Hepatocyte (in vitro differentiated cells): ENCODE data around the gene HCST. TPM values are rescaled to one million over a fixed set of nuclear protein-coding genes. Genes with fewer than 3 reads are reported as not detected.

Experiments used
- DNase-seq: peaks from one replicate; pipeline ENCODE4 v3.0.0-alpha.2; 2016; ENCODE audit warnings: low spot score
- H2AFZ ChIP-seq: fragments of 200-600 bp; sonication (generic); 2 replicates; pipeline ENCODE4 v1.6.0; 2016; ENCODE audit warnings: antibody characterized with exemption, mild to moderate bottlenecking
- H3K27ac ChIP-seq: fragments of 200-600 bp; sonication (generic); 2 replicates; pipeline ENCODE4 v1.5.1; 2016; ENCODE audit warnings: mild to moderate bottlenecking
- H3K27me3 ChIP-seq: fragments of 200-600 bp; sonication (generic); 2 replicates; pipeline ENCODE4 v1.6.1; 2016
- H3K36me3 ChIP-seq: fragments of 200-600 bp; sonication (generic); replicated peaks from 2 replicates; pipeline ENCODE4 v1.5.1; 2016; ENCODE audit warnings: low read depth; ENCODE audit not compliant: insufficient read depth
- H3K4me1 ChIP-seq: fragments of 200-600 bp; sonication (generic); 2 replicates; pipeline ENCODE4 v1.5.1; 2016; ENCODE audit warnings: mild to moderate bottlenecking, moderate library complexity; ENCODE audit not compliant: insufficient read depth
- H3K4me2 ChIP-seq: fragments of 200-600 bp; sonication (generic); 2 replicates; pipeline ENCODE4 v1.6.0; 2016
- H3K4me3 ChIP-seq: fragments of 200-600 bp; sonication (generic); 2 replicates; pipeline ENCODE4 v1.5.1; 2016; ENCODE audit warnings: mild to moderate bottlenecking
- H3K79me2 ChIP-seq: fragments of 200-600 bp; sonication (generic); 2 replicates; pipeline ENCODE4 v1.6.0; 2017; ENCODE audit warnings: mild to moderate bottlenecking
- H3K9me2 ChIP-seq: fragments of 200-600 bp; sonication (generic); replicated peaks from 2 replicates; pipeline ENCODE4 v1.6.0; 2017; ENCODE audit warnings: mild to moderate bottlenecking; ENCODE audit not compliant: insufficient read depth
- H3K9me3 ChIP-seq: fragments of 200-600 bp; sonication (generic); 2 replicates; pipeline ENCODE4 v1.5.1; 2016; ENCODE audit warnings: low read depth, mild to moderate bottlenecking
- H4K20me1 ChIP-seq: fragments of 200-600 bp; sonication (generic); 2 replicates; pipeline ENCODE4 v1.6.0; 2016; ENCODE audit warnings: mild to moderate bottlenecking; ENCODE audit not compliant: insufficient read depth, poor library complexity, severe bottlenecking
- EZH2 ChIP-seq: fragments of 200-600 bp; sonication (generic); IDR thresholded peaks from 2 replicates; pipeline ENCODE4 v1.6.1; 2016; ENCODE audit warnings: antibody characterized with exemption, mild to moderate bottlenecking, borderline replicate concordance
- EZH2phosphoT487 ChIP-seq: fragments of 200-600 bp; sonication (generic); IDR thresholded peaks from one replicate; pipeline ENCODE4 v1.6.1; 2018; ENCODE audit warnings: antibody characterized with exemption, mild to moderate bottlenecking, low read depth, moderate library complexity; ENCODE audit not compliant: unreplicated experiment, severe bottlenecking
- WGBS: methylation state at CpG from one replicate; pipeline ENCODE4 v1.1.6; 2016; ENCODE audit warnings: low lambda C conversion rate; ENCODE audit errors: missing lambda C conversion rate; 5-methylcytosine and 5-hydroxymethylcytosine counted together
- polyA plus RNA-seq: library from polyadenylated mRNA; unstranded; fragments of >200 nt; fragmentation: Nextera tagmentation; extraction: Ambion mirVana; gene quantifications from 2 replicates; pipeline ENCODE4 v1.2.1, GENCODE V29; 2016
- total RNA-seq: library from RNA; depleted of rRNA; stranded (reverse); fragments of >200 nt; gene quantifications from 2 replicates; pipeline ENCODE4 v1.2.3, GENCODE V29; 2014
- TF ChIP-seq, protein P1 (sequence below): fragments of 200-600 bp; sonication (generic); IDR thresholded peaks from 2 replicates; pipeline ENCODE4 v1.5.1; 2016; ENCODE audit warnings: antibody characterized with exemption, mild to moderate bottlenecking; ENCODE audit not compliant: poor library complexity

HCST gene, protein sequence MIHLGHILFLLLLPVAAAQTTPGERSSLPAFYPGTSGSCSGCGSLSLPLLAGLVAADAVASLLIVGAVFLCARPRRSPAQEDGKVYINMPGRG
- 0.97 and 1.4 TPM in 2 replicates for total RNA-seq
- polyA plus RNA-seq = 3.9 and 4.8 TPM in 2 replicates

DNA sequence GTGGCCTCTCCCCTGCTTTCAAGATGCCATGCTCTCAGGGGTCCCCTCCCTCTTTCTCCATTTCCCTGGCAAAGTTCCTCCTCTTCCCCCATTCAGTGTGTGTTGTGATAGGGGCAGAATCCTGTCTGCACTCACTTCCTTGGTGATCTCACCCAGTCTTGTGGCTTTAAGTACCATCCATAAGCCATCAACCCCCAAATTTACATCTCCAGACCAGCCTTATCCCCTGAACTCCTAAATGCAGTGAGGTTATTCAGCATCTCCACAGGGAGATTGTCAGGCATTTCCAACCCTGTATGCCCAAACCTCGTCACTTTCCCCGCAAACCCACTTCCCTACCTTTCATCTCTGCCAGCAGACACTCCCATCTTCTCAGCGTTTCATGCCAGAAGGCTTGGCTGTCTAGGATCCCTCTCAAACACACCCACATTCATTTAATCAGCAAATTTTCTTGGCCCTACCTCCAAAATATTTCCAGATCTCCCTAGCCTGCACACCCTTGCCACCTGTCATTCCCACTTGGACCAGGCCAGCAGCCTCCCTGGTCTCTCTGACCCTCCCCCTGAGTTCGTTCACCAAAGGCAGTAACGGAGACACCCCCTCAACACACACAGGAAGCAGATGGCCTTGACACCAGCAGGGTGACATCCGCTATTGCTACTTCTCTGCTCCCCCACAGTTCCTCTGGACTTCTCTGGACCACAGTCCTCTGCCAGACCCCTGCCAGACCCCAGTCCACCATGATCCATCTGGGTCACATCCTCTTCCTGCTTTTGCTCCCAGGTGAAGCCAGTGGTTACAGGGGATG is at the start of gene HCST:
Gene HCST (plus strand): TSS at position 676 of the 808 bp plus-strand sequence. CDS start 65 bp downstream, at position 741.
- TF ChIP-seq, protein P1, sequence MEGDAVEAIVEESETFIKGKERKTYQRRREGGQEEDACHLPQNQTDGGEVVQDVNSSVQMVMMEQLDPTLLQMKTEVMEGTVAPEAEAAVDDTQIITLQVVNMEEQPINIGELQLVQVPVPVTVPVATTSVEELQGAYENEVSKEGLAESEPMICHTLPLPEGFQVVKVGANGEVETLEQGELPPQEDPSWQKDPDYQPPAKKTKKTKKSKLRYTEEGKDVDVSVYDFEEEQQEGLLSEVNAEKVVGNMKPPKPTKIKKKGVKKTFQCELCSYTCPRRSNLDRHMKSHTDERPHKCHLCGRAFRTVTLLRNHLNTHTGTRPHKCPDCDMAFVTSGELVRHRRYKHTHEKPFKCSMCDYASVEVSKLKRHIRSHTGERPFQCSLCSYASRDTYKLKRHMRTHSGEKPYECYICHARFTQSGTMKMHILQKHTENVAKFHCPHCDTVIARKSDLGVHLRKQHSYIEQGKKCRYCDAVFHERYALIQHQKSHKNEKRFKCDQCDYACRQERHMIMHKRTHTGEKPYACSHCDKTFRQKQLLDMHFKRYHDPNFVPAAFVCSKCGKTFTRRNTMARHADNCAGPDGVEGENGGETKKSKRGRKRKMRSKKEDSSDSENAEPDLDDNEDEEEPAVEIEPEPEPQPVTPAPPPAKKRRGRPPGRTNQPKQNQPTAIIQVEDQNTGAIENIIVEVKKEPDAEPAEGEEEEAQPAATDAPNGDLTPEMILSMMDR = no peak
- TF ChIP-seq EZH2phosphoT487 = no peak
- TF ChIP-seq EZH2 = no peak
- Histone ChIP-seq H3K79me2 (peaks cover 15% of the 10 kb centered on the region), H2AFZ (peak within 1 kb of the TSS; percentile 68), H3K27me3 (no peaks in the 10 kb centered on the region), H3K4me3 (no peak within 1 kb of the TSS), H3K27ac (peak within 1 kb of the TSS; percentile 92), H4K20me1 (no peaks in the 10 kb centered on the region), H3K4me1 (peaks cover 6% of the 10 kb centered on the region), H3K9me2 (no peaks in the 10 kb centered on the region), H3K36me3 (no peaks in the 10 kb centered on the region), H3K4me2 (peak within 1 kb of the TSS; percentile 98), H3K9me3 (no peaks in the 10 kb centered on the region)
- DNase-seq = no peak
- 71% methylated on average over 6 of the region's 6 CpGs for WGBS

DNA sequence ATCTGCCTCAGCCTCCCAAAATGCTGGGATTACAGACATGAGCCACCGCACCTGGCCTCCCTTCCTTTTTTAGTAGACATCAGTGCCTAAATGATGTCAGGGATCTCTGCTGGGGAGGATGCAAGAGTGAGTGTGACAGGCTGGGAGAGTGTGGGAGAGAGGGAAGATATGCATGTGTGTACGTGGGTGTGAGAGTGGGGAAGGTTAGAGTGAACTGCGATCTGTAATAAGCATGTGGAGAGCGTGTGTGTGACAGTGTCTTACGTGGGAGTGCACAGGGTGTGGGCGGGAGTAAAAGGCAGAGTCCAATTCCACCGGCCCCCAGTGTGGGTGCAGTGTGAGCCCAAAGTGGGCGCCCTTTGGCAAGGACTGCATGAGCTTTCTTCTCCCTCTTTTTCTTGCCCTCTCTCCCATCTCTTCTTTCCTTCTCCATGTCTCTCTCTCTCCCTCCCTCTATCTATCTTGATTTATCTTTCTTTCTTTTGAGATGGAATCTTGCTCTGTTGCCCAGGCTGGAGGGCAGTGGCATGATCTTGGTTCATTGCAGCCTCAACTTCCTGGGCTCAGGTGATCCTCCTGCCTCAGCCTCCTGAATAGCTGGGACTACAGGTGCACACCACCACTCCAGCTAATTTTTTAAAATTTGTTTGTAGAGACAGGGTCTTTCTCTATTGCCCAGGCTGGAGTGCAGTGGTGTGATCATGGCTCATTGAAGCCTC is 49.1 kb upstream of the HCST start:
- no peaks in the 10 kb centered on the region for H3K9me2 ChIP-seq
- H3K4me3 ChIP-seq = no peak overlapping the region
- no peaks in the 10 kb centered on the region for H3K36me3 ChIP-seq
- TF ChIP-seq EZH2phosphoT487 (no peak), EZH2 (no peak)
- TF ChIP-seq, protein P1 = no peak
- H3K27me3 ChIP-seq = peaks cover 50% of the 10 kb centered on the region
- no peak for DNase-seq
- no peak overlapping the region for H3K27ac ChIP-seq
- H3K9me3 ChIP-seq = no peaks in the 10 kb centered on the region
- H2AFZ ChIP-seq = no peak overlapping the region
- no peak overlapping the region for H3K4me2 ChIP-seq
- H4K20me1 ChIP-seq = no peaks in the 10 kb centered on the region
- WGBS = 77% methylated on average over 8 of the region's 8 CpGs
- no peaks in the 10 kb centered on the region for H3K79me2 ChIP-seq
- H3K4me1 ChIP-seq = peaks cover 7% of the 10 kb centered on the region

DNA sequence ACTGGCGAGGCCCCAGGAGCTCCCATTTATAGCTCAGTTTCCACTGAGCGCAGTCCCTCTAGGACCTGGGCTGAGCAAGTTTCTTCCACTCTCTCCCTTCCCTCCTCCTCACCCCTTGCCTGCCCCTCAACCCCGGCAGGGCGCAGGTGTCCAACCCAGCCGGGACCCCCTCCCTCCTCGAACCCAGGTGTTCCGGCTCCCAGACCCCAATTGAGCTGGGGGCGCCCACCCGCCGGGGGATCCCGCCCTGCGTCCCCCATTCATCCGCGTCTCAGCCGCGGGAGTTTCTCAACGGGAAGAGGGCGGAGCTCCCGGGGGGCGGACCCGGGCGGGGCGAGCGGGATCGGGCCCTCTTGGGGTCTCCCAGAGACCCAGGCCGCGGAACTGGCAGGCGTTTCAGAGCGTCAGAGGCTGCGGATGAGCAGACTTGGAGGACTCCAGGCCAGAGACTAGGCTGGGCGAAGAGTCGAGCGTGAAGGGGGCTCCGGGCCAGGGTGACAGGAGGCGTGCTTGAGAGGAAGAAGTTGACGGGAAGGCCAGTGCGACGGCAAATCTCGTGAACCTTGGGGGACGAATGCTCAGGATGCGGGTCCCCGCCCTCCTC is 45.7 kb upstream of the HCST start, which contains the start of gene KIRREL2:
Gene KIRREL2 (plus strand): TSS at position 366 of the 604 bp plus-strand sequence. CDS start 209 bp downstream, at position 575.
- Histone ChIP-seq H2AFZ (peak within 1 kb of the TSS; percentile 65), H3K9me2 (no peaks in the 10 kb centered on the region), H4K20me1 (no peaks in the 10 kb centered on the region), H3K4me1 (peaks cover 7% of the 10 kb centered on the region), H3K4me3 (peak within 1 kb of the TSS; percentile 63), H3K9me3 (no peaks in the 10 kb centered on the region), H3K27me3 (peaks cover 72% of the 10 kb centered on the region), H3K79me2 (no peaks in the 10 kb centered on the region), H3K36me3 (no peaks in the 10 kb centered on the region), H3K4me2 (peak within 1 kb of the TSS; percentile 97), H3K27ac (no peak within 1 kb of the TSS)
- TF ChIP-seq EZH2phosphoT487 = no peak
- peak; percentile 65 for TF ChIP-seq EZH2
- TF ChIP-seq, protein P1 = no peak
- peak; percentile 21 for DNase-seq
- 4% methylated on average over 19 of the region's 42 CpGs for WGBS
